ENCODE measurements around the gene SFMBT1. TPM values are rescaled to one million over a fixed set of nuclear protein-coding genes. Genes with fewer than 3 reads are reported as not detected.

Gene SFMBT1
- total RNA-seq, 1 donor from 2014 or later, result 9.1 TPM

- Histone ChIP-seq H3K9me3 (no peaks in the 10 kb centered on the region), H3K27ac (no peak overlapping the region)
Measured at GRCh38 chr3:53043738-53044137, 2.1 kb downstream of the SFMBT1 start.

GRCh38 chr3:53042651-53043050 is 3.2 kb downstream of the SFMBT1 start:
- no peaks in the 10 kb centered on the region for H3K36me3 ChIP-seq
- H3K27me3 ChIP-seq, result no peaks in the 10 kb centered on the region
- H3K4me1 ChIP-seq, result peaks cover 17% of the 10 kb centered on the region
- no peak for DNase-seq (ENCODE audit: extremely low spot score in 2 of 2)
- H3K4me3 ChIP-seq, result no peak overlapping the region
- no peak overlapping the region for H3K27ac ChIP-seq
- H3K9me3 ChIP-seq, result no peaks in the 10 kb centered on the region
- intact Hi-C loops (cut with DNase I), result no loop called here
- TF ChIP-seq POLR2A (IDR thresholded peaks at IDR 0.05) (no peak), CTCF (IDR thresholded peaks at IDR 0.05) (no peak), POLR2AphosphoS5 (IDR thresholded peaks at IDR 0.05; ENCODE audit: insufficient read depth in 1 of 2, low read depth in 1 of 2) (no peak)

More at GRCh38 chr3:53043738-53044137, 2.1 kb downstream of the SFMBT1 start:
- DNase-seq (ENCODE audit: extremely low spot score in 2 of 2), result no peak
- intact Hi-C loops (cut with DNase I), result no loop called here
- Histone ChIP-seq H3K27me3 (no peaks in the 10 kb centered on the region), H3K36me3 (no peaks in the 10 kb centered on the region), H3K4me1 (peaks cover 17% of the 10 kb centered on the region), H3K4me3 (no peak overlapping the region)
- TF ChIP-seq CTCF (IDR thresholded peaks at IDR 0.05) (no peak), POLR2A (IDR thresholded peaks at IDR 0.05) (no peak), POLR2AphosphoS5 (IDR thresholded peaks at IDR 0.05; ENCODE audit: insufficient read depth in 1 of 2, low read depth in 1 of 2) (no peak)

GRCh38 chr3:53040351-53040820 is 5.5 kb downstream of the SFMBT1 start:
- no peak overlapping the region for H3K4me3 ChIP-seq
- no peaks in the 10 kb centered on the region for H3K9me3 ChIP-seq
- no peaks in the 10 kb centered on the region for H3K27me3 ChIP-seq
- no peak overlapping the region for H3K27ac ChIP-seq
- peaks cover 12% of the 10 kb centered on the region for H3K4me1 ChIP-seq
- TF ChIP-seq POLR2AphosphoS5 (IDR thresholded peaks at IDR 0.05; ENCODE audit: insufficient read depth in 1 of 2, low read depth in 1 of 2) (no peak), POLR2A (IDR thresholded peaks at IDR 0.05) (no peak), CTCF (IDR thresholded peaks at IDR 0.05) (no peak)
- DNase-seq (ENCODE audit: extremely low spot score in 2 of 2), result no peak
- intact Hi-C loops (cut with DNase I), result no loop called here
- H3K36me3 ChIP-seq, result no peaks in the 10 kb centered on the region

GRCh38 chr3:53039376-53039752 is 6.5 kb downstream of the SFMBT1 start:
- TF ChIP-seq CTCF (IDR thresholded peaks at IDR 0.05) (no peak), POLR2AphosphoS5 (IDR thresholded peaks at IDR 0.05; ENCODE audit: insufficient read depth in 1 of 2, low read depth in 1 of 2) (no peak), POLR2A (IDR thresholded peaks at IDR 0.05) (no peak)
- Histone ChIP-seq H3K4me1 (peaks cover 9% of the 10 kb centered on the region), H3K27me3 (no peaks in the 10 kb centered on the region), H3K36me3 (no peaks in the 10 kb centered on the region), H3K27ac (no peak overlapping the region), H3K4me3 (no peak overlapping the region), H3K9me3 (no peaks in the 10 kb centered on the region)
- DNase-seq (ENCODE audit: extremely low spot score in 2 of 2), result no peak
- intact Hi-C loops (cut with DNase I), result no loop called here

- TF ChIP-seq POLR2AphosphoS5 (IDR thresholded peaks at IDR 0.05; ENCODE audit: insufficient read depth in 1 of 2, low read depth in 1 of 2) (no peak), CTCF (IDR thresholded peaks at IDR 0.05) (no peak), POLR2A (IDR thresholded peaks at IDR 0.05) (no peak)
- H3K36me3 ChIP-seq, result no peaks in the 10 kb centered on the region
- H3K4me3 ChIP-seq, result no peak overlapping the region
- DNase-seq (ENCODE audit: extremely low spot score in 2 of 2), result no peak
- H3K9me3 ChIP-seq, result no peaks in the 10 kb centered on the region
- no peaks in the 10 kb centered on the region for H3K27me3 ChIP-seq
- H3K27ac ChIP-seq, result no peak overlapping the region
- peaks cover 4% of the 10 kb centered on the region for H3K4me1 ChIP-seq
- intact Hi-C loops (cut with DNase I), result no loop called here
Measured at GRCh38 chr3:53038679-53039375, 7.0 kb downstream of the SFMBT1 start.
